OCI-LY1 (cell line): ENCODE results near the gene ZNF831.

Source experiments
- CTCF ChIP-seq: fragments of 200-600 bp; sonication (generic), shearing (Covaris generic); IDR thresholded peaks from 2 replicates; pipeline ENCODE4 v1.5.1; 2017; ENCODE audit warnings: mild to moderate bottlenecking, antibody characterized with exemption, low read length, moderate library complexity, mixed read lengths
- EZH2 ChIP-seq: fragments of 200-600 bp; sonication (generic), shearing (Covaris generic); IDR thresholded peaks from 2 replicates; pipeline ENCODE4 v1.8.0; 2017; ENCODE audit warnings: borderline replicate concordance, mixed run types, mild to moderate bottlenecking, antibody characterized with exemption, low read length, moderate library complexity, mixed read lengths

DNA sequence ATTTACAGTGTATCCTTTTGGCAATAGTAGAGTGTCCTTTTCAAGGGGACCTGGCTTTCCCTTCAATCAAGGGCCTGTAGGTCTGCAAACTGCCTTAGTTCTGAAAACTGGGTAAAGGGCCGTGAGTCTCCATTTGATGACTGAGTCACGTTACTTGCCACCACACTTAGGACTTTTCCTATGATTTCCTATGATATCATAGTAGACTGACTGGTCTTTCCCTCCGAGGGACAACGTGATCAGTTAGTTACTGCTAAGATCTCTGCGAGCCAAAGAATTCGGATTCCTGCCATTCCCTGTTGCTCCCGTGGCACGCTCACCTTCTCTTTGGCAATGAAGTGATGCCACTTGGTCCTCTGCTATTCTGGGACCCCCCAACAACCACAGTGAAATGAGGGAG, 8.4 kb downstream of the ZNF831 start:
- TF ChIP-seq CTCF, result no peak
- no peak for TF ChIP-seq EZH2
